ENCODE data around the gene TPI1.

DNA sequence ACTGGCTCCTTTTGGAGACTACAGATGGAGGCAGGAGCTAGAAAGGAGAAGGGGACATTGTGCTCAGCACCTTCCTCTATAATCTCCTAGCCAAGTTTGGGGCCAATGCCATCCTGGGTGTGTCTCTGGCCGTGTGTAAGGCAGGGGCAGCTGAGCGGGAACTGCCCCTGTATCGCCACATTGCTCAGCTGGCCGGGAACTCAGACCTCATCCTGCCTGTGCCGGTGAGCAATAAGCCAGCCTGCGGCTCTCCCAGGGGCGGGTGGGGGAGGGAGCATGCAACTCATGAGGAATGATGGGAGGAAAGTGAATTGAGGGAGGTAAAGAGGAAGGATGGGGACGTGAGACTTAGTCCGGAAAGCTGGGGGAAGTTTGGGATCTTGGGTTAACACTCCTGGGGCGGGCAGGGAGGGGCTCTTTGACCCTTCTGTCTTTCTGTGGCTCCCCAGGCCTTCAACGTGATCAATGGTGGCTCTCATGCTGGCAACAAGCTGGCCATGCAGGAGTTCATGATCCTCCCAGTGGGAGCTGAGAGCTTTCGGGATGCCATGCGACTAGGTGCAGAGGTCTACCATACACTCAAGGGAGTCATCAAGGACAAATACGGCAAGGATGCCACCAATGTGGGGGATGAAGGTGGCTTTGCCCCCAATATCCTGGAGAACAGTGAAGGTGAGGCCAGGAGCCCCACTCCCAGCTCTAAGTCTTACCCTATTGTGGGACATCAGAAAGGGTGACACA lies 50.3 kb downstream of the TPI1 start:
- TF ChIP-seq ZFP30 (CRISPR knock-in tag; IDR thresholded peaks at IDR 0.05) (no peak), TOX (CRISPR knock-in tag; IDR thresholded peaks at IDR 0.05; ENCODE audit: borderline replicate concordance) (no peak), ZC3H10 (CRISPR knock-in tag; IDR thresholded peaks at IDR 0.05) (no peak), ARNTL (CRISPR knock-in tag; IDR thresholded peaks at IDR 0.05; ENCODE audit: borderline replicate concordance, low read depth) (no peak), TCF4 (CRISPR knock-in tag; IDR thresholded peaks at IDR 0.05; ENCODE audit: borderline replicate concordance) (no peak), CSDC2 (CRISPR knock-in tag; IDR thresholded peaks at IDR 0.05) (no peak), PPARA (CRISPR knock-in tag; IDR thresholded peaks at IDR 0.05; ENCODE audit: borderline replicate concordance) (no peak), ESRRG (CRISPR knock-in tag; IDR thresholded peaks at IDR 0.05) (no peak), ZFP3 (CRISPR knock-in tag; IDR thresholded peaks at IDR 0.05) (no peak)
- TF ChIP-seq, protein P1, sequence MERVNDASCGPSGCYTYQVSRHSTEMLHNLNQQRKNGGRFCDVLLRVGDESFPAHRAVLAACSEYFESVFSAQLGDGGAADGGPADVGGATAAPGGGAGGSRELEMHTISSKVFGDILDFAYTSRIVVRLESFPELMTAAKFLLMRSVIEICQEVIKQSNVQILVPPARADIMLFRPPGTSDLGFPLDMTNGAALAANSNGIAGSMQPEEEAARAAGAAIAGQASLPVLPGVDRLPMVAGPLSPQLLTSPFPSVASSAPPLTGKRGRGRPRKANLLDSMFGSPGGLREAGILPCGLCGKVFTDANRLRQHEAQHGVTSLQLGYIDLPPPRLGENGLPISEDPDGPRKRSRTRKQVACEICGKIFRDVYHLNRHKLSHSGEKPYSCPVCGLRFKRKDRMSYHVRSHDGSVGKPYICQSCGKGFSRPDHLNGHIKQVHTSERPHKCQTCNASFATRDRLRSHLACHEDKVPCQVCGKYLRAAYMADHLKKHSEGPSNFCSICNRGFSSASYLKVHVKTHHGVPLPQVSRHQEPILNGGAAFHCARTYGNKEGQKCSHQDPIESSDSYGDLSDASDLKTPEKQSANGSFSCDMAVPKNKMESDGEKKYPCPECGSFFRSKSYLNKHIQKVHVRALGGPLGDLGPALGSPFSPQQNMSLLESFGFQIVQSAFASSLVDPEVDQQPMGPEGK (CRISPR knock-in tag; IDR thresholded peaks at IDR 0.05; ENCODE audit: borderline replicate concordance): no peak
- TF ChIP-seq, protein P2, sequence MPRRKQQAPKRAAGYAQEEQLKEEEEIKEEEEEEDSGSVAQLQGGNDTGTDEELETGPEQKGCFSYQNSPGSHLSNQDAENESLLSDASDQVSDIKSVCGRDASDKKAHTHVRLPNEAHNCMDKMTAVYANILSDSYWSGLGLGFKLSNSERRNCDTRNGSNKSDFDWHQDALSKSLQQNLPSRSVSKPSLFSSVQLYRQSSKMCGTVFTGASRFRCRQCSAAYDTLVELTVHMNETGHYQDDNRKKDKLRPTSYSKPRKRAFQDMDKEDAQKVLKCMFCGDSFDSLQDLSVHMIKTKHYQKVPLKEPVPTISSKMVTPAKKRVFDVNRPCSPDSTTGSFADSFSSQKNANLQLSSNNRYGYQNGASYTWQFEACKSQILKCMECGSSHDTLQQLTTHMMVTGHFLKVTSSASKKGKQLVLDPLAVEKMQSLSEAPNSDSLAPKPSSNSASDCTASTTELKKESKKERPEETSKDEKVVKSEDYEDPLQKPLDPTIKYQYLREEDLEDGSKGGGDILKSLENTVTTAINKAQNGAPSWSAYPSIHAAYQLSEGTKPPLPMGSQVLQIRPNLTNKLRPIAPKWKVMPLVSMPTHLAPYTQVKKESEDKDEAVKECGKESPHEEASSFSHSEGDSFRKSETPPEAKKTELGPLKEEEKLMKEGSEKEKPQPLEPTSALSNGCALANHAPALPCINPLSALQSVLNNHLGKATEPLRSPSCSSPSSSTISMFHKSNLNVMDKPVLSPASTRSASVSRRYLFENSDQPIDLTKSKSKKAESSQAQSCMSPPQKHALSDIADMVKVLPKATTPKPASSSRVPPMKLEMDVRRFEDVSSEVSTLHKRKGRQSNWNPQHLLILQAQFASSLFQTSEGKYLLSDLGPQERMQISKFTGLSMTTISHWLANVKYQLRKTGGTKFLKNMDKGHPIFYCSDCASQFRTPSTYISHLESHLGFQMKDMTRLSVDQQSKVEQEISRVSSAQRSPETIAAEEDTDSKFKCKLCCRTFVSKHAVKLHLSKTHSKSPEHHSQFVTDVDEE (CRISPR knock-in tag; IDR thresholded peaks at IDR 0.05): no peak
- TF ChIP-seq, protein P3, sequence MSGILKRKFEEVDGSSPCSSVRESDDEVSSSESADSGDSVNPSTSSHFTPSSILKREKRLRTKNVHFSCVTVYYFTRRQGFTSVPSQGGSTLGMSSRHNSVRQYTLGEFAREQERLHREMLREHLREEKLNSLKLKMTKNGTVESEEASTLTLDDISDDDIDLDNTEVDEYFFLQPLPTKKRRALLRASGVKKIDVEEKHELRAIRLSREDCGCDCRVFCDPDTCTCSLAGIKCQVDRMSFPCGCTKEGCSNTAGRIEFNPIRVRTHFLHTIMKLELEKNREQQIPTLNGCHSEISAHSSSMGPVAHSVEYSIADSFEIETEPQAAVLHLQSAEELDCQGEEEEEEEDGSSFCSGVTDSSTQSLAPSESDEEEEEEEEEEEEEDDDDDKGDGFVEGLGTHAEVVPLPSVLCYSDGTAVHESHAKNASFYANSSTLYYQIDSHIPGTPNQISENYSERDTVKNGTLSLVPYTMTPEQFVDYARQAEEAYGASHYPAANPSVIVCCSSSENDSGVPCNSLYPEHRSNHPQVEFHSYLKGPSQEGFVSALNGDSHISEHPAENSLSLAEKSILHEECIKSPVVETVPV (CRISPR knock-in tag; IDR thresholded peaks at IDR 0.05): no peak

Measured in SK-N-SH treated with all-trans-retinoic acid at 6 μM for 48 hours (cell line).